HFF-Myc (cell line): ENCODE measurements around the gene CNTN2.
A peak's percentile ranks its signal among the peaks of the same experiment; 100 is the strongest.

Experiments
- DNase-seq: peaks from one replicate; pipeline ENCODE4 v3.0.0-alpha.2; 2011; ENCODE audit warnings: low read depth; ENCODE audit errors: extremely low read depth
- H3K4me3 ChIP-seq: replicated peaks from 2 replicates; pipeline ENCODE4 v1.5.1; 2011; ENCODE audit warnings: low read depth, mild to moderate bottlenecking, control low read depth, low read length
- TF ChIP-seq, protein P1 (sequence below): IDR thresholded peaks from 2 replicates; pipeline ENCODE4 v1.5.1; 2012; ENCODE audit warnings: mild to moderate bottlenecking, low read depth, low read length, control low read depth; ENCODE audit errors: missing control alignments

Gene CNTN2

DNA sequence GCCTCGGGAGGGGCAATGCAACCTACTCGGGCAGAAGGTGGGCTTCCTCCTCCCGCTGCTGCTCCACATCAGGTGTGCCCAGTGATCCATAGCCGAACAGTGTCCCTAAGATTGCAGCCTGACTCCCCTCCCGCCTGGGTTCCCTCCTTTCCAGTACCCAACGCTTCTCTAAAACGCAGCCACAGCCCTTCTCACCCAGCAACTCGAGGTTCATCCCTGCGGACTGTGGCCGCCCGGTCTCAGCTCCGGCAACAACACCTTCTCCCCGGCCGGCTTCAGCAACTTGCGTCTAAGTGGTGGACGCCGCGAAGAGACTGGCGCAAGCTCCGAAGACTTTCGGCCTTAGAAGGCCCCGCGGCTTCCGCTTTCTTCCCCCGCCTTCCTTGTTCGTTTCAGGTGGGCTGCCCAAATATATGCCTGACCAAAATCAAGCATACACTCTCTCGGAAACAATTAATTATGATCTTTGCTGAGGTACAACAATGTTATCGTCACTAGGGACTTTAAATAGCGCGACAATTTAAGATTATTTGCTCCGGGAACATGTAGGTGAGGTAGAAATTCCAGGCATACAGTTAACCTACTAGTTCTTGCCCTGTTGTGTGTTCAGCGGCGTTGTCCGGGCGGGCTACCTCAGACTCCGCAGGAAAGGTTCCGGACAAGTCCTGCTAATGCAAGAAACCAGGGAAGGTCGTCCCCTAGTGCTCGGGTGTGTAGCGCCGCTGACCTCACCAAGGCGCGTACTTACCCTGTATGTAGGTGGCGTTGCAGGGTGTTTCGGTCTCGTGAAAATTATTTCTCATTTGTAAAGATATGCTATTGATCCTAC lies 78.9 kb downstream of the CNTN2 start, which contains the start of gene RBBP5:
Gene RBBP5 (minus strand): TSS at position 319 of the 829 bp plus-strand sequence. CDS start 105 bp downstream, at position 214.
- TF ChIP-seq, protein P1, sequence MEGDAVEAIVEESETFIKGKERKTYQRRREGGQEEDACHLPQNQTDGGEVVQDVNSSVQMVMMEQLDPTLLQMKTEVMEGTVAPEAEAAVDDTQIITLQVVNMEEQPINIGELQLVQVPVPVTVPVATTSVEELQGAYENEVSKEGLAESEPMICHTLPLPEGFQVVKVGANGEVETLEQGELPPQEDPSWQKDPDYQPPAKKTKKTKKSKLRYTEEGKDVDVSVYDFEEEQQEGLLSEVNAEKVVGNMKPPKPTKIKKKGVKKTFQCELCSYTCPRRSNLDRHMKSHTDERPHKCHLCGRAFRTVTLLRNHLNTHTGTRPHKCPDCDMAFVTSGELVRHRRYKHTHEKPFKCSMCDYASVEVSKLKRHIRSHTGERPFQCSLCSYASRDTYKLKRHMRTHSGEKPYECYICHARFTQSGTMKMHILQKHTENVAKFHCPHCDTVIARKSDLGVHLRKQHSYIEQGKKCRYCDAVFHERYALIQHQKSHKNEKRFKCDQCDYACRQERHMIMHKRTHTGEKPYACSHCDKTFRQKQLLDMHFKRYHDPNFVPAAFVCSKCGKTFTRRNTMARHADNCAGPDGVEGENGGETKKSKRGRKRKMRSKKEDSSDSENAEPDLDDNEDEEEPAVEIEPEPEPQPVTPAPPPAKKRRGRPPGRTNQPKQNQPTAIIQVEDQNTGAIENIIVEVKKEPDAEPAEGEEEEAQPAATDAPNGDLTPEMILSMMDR, result peak; percentile 78
- peak within 1 kb of the TSS; percentile 98 for H3K4me3 ChIP-seq
- DNase-seq, result peak; percentile 94

DNA sequence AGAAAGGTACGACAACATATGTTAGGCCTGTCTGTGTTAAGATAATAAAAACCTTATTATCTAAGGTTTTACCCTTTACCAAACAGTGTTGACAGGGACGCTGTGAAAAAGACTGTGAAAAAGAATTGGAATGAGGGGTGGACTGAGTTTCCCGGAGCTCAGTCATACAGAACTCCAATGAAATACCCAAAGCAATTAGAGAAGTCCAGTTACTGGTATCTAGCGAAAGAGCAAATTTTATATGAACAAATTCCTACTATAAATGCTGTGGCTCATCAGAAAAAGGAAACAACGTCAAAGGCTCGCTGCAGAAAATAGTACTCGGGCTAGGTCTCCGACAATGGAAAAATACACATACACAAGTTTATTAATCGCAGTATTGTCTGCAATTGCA lies 79.5 kb downstream of the CNTN2 start:
- TF ChIP-seq, protein P1, result no peak
- DNase-seq, result no peak
- H3K4me3 ChIP-seq, result peak overlapping the region; percentile 98

DNA sequence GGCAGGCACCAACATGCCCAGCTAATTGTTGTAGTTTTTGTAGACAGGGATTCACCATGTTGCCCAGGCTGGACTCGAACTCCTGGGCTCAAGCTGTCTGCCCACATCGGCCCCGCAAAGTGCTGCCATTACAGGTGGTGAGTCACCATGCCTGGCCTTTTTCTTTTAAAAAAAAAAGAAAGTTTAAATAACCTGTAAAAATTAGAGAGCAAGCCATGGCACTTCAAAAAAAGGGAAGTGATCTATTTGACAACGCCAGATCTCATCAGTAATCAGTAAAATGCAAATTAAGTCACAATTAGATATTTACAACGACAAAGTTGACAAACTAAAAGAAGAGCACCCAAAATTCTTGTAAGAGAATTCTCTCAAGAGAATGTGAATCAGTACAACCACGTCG lies 81.7 kb downstream of the CNTN2 start:
- TF ChIP-seq, protein P1, result no peak
- H3K4me3 ChIP-seq, result no peak overlapping the region
- DNase-seq, result no peak

DNA sequence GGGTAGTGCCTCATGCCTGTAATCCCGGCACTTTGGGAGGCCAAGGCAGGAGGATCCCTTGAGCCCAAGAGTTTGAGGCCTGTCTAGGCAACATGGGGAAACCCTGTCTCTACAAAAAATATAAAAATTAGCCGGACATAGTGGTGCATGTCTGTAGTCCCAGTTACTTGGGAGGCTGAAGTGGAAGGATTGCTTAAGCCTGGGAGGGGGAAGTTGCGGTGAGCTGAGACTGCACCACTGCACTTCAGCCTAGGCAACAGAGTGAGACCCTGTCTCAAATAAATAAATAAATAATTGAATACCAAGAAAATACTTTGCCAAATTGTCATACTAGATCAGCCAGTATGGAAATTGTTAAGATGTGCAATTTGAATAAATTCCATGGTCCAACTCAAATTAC lies 84.6 kb downstream of the CNTN2 start:
- TF ChIP-seq, protein P1, result no peak
- no peak overlapping the region for H3K4me3 ChIP-seq
- DNase-seq, result no peak
